ENCODE measurements around the gene MYO15B.
A peak's percentile ranks its signal among the peaks of the same experiment; 100 is the strongest.

The MYO15B gene

GRCh38 chr17:75616521-75617122, 29.0 kb downstream of the MYO15B start:
- TF ChIP-seq CTCF (IDR thresholded peaks at IDR 0.05; ENCODE audit: low read depth, low read length), result no peak
- H3K4me3 ChIP-seq (ENCODE audit: low read depth, low read length), result no peak overlapping the region

GRCh38 chr17:75617218-75617617, 29.6 kb downstream of the MYO15B start:
- TF ChIP-seq CTCF (IDR thresholded peaks at IDR 0.05; ENCODE audit: low read depth, low read length), result no peak

GRCh38 chr17:75617675-75618074, 30.1 kb downstream of the MYO15B start:
- H3K4me3 ChIP-seq (ENCODE audit: low read depth, low read length), result no peak overlapping the region
- no peak for TF ChIP-seq CTCF (IDR thresholded peaks at IDR 0.05; ENCODE audit: low read depth, low read length)

More at GRCh38 chr17:75617218-75617617, 29.6 kb downstream of the MYO15B start:
- H3K4me3 ChIP-seq (ENCODE audit: low read depth, low read length), result no peak overlapping the region

GRCh38 chr17:75619506-75620431, 32.2 kb downstream of the MYO15B start:
- no peak overlapping the region for H3K4me3 ChIP-seq (ENCODE audit: low read depth, low read length)
- TF ChIP-seq CTCF (IDR thresholded peaks at IDR 0.05; ENCODE audit: low read depth, low read length), result peak; percentile 64

- H3K4me3 ChIP-seq (ENCODE audit: low read depth, low read length), result no peak overlapping the region
- no peak for TF ChIP-seq CTCF (IDR thresholded peaks at IDR 0.05; ENCODE audit: low read depth, low read length)
Observed at GRCh38 chr17:75621489-75621888, 33.9 kb downstream of the MYO15B start.

- no peak for TF ChIP-seq CTCF (IDR thresholded peaks at IDR 0.05; ENCODE audit: low read depth, low read length)
- H3K4me3 ChIP-seq (ENCODE audit: low read depth, low read length), result no peak overlapping the region
Observed at GRCh38 chr17:75622076-75622475, 34.5 kb downstream of the MYO15B start.

GRCh38 chr17:75622771-75623273, 35.2 kb downstream of the MYO15B start:
- no peak overlapping the region for H3K4me3 ChIP-seq (ENCODE audit: low read depth, low read length)
- TF ChIP-seq CTCF (IDR thresholded peaks at IDR 0.05; ENCODE audit: low read depth, low read length), result no peak

Data from WI38 (cell line).